Fibroblast of skin of left quadriceps (primary cell): ENCODE measurements around the gene CACNB2.
A peak's percentile ranks its signal among the peaks of the same experiment; 100 is the strongest.

ENCODE experiments used
- DNase-seq, 2 experiments: peaks; one replicate each; pipeline ENCODE4 v3.0.0-alpha.2; 2013; ENCODE audit warnings: low read depth in 2 of 2

Gene CACNB2

DNA sequence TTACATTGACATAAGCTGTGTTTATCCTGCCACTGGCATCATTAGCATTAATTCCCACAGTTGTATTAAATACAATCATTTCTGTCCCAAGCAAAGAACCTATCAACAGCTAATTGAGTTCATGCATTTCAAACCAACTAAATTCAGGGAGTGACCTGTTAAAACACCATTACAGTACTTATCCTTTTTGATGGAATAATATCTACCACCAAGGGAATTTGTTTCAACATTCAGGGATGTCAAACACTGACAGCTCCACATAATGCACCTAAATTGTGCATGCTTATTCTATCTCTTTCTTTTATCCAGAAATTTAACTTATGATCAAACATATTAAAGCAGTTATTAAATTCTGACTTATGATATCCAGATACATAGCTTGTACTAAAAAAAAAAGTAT is 374.3 kb downstream of the CACNB2 start:
- DNase-seq: no peak

DNA sequence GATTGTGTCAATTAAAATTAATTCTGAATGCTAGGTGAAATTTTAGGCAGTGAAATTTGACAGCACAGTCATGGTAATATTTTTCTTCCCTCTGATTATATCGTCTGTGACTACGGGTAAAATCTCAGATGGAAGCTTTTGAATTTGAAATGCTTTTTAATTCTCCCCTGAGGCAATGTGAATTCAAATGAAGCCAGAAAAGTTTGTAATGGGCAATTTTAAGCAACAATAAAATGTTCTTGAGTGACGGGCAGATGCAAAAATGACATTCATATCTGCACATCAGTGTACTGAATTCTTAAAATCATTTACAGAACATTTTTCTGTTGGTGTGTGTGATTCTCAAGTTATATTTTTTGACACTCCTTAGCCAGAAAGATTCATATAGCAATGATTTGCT is 376.6 kb downstream of the CACNB2 start:
- no peak for DNase-seq

DNA sequence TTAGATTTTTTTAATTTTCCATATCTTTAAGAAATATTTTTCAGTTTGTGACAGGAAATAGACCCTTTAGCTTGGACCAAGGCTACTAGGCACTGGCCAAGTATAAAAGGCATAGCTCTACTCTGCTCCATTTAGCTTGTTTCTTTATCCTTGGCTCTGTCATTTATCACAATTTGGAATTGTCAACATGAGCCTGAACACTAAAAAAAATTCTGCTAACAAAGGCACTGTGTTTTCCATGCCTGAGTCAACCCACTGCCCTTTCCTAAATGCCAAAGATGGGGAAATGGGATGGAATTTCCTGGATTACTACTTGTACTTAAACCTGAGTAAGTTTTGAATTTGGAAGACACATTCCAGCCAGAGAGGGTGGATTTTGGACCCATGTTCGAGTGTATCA is 382.8 kb downstream of the CACNB2 start:
- DNase-seq: no peak

DNA sequence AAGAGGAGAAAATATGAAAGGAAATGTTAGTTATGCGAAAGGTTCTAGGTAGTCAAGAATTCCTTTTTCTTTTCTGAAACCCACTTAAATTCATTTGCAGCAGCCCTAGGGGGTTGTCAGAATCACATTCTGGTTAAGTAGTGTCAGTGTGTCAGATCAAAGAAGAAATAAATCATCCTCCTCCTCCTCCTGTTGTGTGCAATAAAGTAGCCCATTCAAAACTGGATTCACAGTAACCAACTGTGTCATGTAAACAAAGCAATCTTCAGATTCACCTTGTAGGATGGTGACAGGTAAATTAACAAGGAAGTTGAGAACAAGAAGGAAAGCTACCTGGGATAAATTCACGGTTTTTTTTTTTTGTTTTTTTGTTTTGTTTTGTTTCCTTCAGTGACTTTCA is 383.6 kb downstream of the CACNB2 start:
- no peak for DNase-seq

DNA sequence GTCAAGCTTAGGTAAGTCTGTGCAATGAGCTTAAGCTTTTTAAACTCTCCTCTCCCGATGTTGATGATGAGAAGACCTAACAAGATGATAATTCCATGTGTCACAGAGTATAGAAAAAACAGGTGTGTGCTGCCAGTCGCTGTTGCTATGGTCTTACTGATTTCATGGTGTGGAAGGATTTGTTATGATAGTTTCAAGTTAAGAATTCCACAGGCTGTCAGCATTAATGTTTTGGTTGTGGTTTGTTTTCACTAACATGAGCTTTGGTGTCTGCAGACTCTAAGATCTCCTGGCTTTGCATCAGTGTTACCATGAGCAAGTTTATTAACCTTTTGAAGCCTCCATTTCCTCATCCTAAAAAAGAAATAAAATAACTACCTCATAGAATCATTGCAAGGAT is 387.5 kb downstream of the CACNB2 start:
- DNase-seq: no peak

DNA sequence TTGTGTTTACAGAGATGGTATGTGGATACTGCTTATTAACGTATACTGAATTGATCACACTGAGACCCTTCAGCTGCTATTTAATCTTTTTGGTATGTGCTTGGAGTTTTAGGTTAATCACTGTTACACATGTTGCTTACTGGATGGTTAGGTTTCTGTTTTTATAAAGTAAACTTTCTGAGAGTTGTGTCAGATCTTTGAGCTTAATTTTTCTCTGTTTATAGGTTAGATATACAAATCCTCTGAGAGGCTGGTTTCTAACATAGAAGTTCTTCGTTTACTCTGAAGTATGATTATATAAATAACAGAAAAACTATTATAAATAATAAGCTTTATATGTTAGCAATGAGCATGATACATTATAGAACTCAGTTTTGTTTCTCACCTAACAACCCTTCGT is 388.1 kb downstream of the CACNB2 start:
- DNase-seq: no peak

DNA sequence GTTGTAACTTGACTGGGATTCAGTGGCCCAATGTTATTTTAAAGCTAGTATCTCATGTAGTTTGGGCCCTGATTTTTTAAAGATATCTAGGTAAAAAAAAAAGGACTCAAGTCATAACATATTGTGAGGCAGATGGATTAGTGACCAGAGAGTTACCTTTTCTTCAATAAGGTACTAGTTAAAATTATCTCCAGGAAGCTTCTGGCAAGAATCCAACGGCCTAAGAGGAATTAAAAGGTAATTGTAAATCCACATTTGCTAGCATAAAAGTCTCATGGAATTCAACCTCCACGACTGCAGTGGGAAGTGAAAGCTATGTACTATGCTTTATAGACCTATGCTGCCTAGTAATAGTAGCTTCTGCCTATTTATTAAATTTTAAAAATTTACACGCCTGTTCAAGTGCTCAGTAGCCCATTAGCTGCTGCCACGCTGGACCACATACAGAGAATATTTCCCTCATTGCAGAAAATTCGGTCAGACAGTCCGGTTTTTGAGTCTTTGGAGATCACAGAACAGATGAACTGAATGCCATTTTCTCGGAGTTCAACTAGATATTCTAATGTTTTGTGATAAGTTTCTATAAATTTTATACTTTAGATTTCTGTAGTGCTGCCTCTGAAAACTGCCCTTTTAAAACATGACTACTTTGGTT is 392.8 kb downstream of the CACNB2 start:
- DNase-seq: no peak

DNA sequence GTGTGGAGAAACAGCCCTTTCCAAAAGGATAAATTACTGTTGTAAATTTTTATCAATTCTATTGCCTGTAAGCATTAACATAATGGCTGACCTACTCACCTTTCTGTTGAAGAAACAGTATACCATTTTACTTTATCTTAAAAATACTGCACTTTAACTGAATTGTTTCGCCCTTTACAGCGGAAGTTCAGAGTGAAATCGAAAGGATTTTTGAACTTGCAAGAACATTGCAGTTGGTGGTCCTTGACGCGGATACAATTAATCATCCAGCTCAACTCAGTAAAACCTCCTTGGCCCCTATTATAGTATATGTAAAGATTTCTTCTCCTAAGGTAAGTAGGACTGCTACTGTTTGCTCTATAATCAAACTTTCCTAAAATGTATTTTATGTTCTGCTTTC is 393.7 kb downstream of the CACNB2 start:
- DNase-seq: no peak

DNA sequence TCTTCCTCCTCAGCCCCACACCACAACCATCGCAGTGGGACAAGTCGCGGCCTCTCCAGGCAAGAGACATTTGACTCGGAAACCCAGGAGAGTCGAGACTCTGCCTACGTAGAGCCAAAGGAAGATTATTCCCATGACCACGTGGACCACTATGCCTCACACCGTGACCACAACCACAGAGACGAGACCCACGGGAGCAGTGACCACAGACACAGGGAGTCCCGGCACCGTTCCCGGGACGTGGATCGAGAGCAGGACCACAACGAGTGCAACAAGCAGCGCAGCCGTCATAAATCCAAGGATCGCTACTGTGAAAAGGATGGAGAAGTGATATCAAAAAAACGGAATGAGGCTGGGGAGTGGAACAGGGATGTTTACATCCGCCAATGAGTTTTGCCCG is 399.1 kb downstream of the CACNB2 start:
- no peak for DNase-seq

DNA sequence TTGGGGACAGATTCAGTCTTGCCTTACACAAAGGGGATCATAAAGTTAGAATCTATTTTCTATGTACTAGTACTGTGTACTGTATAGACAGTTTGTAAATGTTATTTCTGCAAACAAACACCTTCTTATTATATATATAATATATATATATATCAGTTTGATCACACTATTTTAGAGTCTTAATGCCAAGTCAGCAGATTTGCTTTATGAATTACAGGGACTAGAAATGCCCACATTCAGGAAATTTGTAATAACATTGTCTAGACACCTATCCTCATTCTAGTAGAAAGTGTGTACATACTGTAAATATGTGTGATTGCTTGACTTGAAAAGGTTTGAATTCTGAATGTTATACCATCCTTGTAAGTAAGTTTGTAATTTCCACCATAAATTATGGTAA is 400.0 kb downstream of the CACNB2 start:
- no peak for DNase-seq

DNA sequence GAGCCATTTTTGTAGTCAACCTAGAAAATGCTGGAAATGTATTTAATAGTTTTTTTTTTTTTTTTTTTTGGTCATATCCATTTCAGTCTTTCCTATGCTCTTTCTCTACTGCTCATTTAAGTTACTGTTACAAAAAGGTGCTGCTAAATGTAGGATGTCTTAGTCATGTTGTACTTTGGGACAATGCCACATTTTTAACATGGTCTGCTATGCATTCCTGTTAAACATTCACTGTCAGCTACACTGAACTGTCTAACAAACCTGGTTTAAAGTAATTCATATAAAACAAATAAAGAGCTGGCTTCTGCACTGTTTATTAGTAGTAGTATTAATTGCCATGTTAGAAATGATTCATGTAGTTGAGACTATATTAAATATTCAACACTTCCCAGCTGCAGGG is 402.6 kb downstream of the CACNB2 start:
- peak; percentile 12 to 13 for DNase-seq

DNA sequence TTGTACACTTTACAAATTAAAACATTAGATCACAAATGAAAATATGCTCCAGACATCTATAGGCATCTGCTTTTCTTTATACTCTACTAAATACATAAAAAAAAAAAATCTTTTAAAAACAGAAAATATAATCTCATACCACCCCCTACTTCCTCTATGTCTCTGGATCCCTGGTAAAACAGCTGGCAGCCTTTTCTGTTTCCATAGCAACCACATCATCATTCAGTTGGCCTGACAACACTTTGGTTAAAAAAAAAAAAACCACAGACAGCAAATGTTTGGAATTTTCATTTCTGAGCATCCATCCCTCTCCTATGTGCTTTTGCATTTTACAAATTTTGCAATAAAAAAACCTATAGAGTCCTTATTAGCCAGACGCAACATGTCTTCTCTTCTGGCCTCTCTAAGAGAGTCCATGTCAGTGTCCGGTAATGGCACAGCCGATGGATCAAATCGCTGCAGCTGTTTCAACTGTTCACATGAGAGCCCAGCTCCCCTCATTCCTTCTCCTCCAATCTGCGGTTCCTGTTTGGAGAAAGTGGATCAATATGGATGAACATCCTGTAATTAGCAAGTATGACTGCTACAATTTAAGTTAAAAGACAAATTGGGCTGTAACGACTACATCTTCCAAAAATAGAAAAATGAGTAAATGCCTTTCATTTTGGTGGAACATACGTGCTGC is 405.5 kb downstream of the CACNB2 start:
- DNase-seq: peak; percentile 9 to 15

DNA sequence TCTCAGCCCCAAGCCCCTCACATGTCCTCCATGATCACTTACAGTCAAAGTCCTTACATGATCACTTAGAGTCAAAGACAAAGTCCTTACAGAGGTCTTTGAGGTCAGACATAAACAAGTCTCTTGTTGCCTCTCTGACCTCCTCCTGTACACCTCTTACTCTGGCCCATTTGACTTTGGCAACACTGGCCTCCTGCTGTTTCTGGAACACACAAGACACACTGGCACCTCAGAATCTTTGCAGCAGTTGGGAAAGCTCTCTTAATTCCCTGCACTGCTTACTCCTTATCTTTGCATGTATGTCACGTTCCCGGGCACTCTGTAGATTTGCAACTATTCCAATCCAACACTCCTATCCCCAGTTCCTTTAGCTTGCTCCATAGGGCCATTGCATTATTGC is 408.9 kb downstream of the CACNB2 start:
- no peak for DNase-seq

DNA sequence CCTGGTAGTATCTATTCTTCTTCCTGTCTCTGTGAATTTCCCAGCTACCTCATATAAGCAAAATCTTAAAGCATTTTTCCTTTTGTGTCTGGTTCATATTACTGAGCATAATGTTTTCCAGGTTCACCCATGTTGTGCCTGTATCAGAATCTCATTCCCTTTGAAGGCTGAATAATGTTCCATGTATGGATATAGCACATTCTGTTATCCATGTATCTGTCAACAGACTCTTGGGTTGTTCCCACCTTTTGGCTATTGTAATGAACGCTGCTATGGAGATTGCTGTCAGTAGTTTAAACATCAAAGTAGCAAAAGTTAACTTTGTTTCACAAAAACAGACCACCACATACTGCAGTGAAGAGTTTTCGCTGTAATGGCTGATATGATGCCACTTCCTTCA is 411.2 kb downstream of the CACNB2 start:
- DNase-seq: no peak

DNA sequence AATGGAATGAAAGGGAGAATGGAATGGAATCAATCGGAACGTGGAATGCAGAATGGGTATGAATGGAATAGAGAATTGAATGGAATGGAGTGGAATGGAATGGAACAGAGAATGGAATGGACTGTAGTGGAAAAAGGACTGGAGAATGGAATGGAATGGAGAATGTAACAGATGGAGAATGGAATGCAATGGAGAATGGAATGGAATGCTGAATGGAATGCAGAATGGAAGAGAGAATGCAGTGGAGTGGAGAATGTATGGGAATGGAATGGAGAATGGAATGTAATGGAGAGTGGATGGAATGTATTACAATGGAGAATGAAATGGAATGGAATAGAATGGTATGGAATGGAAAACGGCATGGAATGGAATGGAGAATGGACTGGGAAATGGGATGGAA is 414.3 kb downstream of the CACNB2 start:
- DNase-seq: no peak

DNA sequence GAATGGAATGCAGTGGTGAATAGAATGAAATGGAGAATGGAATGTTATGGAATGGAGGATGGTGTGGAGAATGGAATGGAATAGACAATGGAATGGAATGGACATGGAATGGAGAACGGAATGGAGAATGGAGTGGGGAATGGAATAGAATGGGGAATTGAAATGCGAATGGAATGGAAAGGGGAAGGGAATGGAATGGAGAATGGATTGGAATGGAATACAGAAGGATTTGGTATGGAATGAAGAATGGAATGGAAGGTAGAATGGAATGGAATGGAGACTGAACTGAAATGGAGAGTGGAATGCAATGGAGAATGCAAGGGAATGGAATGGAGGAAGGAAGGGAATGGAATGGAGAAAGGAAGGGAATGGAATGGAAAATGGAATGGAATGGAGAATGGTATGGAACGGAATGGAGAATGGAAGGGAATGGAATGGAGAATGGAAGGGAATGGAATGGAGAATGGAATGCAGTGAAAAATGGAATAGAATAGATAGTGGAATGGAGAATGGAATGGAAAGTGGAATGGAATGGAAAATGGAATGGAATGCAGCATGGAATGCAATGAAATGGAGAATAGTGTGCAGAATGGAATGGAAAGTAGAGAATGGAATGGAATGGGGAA is 416.4 kb downstream of the CACNB2 start:
- DNase-seq: no peak

DNA sequence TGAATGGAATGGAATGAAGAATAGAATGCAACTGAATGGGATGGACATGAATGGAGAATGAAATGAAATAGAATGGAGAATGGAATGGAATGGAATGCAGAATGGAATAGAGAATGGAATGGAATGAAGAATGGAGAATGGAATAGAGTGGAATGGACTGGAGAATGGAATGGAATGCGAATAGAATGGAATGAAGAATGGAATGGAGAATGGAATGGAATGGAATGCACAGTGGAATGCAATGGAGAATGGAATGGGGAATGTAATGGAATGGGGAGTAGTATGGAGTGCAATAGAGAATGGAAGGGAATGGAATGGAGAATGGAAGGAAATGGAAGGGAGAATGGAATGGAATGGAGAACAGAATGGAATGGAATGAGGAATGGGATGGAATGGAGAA is 417.7 kb downstream of the CACNB2 start:
- DNase-seq: no peak

DNA sequence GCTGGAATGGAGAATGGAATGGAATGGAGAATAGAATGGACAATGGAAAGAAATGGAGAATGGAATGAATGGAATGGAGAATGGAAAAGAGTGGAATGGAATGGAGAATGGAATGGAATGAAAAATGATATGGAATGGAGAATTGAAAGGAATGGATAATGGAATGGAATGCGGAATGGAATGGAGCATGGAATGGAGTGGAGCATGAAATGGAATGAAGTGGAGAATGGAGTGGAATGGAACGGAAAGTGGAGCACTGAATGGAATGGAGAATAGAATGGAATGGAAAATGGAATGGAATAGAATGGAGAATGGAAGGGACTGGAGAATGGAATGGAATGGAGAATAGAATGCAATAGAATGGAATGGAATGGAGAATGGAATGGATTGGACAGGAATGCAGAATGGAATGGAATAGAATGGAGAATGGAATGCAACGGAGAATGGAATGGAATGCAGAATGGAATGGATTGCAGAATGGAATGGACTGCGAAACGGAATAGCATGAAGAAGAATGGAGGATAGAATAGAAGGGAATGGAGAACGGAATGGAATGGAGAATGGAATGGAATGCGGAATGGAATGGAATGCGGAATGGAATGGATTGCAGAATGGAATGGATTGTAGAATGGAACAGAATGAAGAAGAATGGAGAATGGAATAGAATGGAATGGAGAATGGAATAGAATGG is 421.8 kb downstream of the CACNB2 start:
- no peak for DNase-seq

DNA sequence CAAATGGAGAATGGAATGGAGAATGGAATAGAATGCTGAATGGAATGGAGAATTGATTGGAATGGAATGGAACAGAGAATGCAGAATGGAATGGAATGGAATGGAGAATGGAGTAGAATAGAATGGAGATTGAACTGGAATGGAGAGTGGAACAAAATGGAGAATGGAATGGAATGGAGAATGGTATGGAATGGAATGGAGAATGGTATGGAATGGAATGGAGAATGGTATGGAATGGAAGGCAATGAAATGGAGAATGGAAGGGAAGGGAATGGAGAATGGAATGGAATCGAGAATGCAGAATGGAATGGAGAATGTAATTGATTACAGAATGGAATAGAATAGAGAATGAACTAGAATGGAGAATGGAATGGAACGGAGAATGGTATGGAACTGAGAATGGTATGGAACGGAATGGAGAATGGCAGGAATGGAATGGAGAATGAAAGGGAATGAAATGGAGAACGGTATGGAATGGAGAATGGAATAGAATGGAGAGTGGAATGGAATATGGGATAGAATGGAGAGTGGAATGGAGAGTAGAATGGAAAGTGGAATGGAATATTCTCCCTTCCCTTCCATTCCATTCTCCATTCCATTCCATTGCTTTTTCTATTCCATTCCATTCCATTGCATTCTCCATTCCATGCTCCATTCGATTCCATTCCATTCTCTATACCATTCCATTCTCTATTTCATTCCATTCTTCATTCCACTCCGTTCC is 422.9 kb downstream of the CACNB2 start:
- no peak for DNase-seq

DNA sequence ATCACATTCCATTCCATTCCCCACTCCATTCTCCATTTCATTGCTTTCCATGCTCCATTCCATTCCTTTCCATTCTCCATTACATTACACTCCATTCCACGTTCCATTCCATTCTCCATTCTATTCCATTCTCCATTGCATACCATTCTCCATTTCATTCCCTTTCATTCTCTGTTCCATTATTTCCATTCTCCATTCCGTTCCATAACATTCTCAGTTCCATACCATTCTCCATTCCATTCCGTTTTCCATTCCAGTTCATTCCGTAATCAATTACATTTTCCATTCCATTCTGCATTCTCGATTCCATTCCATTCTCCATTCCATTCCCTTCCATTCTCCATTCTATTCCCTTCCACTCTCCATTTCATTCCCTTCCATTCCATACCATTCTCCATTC is 424.8 kb downstream of the CACNB2 start:
- no peak for DNase-seq

DNA sequence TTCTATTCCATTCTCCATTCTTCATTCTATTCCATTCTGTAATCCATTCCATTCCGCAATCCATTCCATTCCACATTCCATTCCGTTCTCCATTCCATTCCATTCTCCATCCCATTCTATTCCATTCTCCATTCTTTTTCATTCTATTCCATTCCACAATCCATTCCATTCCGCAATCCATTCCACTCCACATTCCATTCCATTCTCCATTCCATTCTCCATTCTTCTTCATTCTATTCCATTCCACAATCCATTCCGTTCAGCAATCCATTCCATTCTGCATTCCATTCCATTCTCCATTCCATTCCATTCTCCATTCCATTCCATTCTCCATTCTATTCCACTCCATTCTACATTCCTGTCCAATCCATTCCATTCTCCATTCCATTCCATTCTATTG is 426.0 kb downstream of the CACNB2 start:
- no peak for DNase-seq

DNA sequence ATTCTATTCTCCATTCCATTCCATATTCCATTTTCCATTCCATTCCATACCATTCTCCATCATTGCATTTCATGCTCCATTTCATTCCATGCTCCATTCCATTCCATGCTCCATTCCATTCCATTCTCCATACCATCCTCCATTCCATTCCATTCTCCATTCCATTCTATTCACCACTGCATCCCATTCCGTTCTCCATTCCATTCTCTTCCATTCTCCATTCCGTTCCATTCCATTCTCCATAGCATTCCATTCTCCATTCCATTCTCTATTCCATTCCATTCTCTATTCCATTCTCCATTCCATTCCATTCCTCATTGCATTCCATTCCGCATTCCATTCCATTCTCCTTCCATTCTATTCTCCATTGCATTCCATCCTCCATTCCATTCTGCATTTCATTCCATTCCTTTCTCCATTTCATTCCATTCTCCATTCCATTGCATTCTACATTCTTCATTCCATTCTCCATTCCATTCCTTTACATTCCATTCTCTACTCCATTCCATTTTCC is 427.2 kb downstream of the CACNB2 start:
- DNase-seq: no peak
